Mucosa of descending colon (tissue), 3 donors: ENCODE data around the gene ANKDD1B. TPM values are rescaled to one million over a fixed set of nuclear protein-coding genes. Genes with fewer than 3 reads are reported as not detected.

ENCODE experiments used
- ATAC-seq: fragments of 200-7000 bp; cut with Tn5 transposase; one replicate; pipeline ENCODE4 v1.9.1; 2020; ENCODE audit warnings: mild to moderate bottlenecking, moderate library complexity
- DNase-seq, 3 donors: peaks; one replicate each; pipeline ENCODE4 v3.0.0-alpha.2; 2020
- H3K36me3 ChIP-seq: fragments of 200-600 bp; one replicate; pipeline ENCODE4 v1.8.0; 2021; ENCODE audit warnings: low read depth, mild to moderate bottlenecking
- H3K4me1 ChIP-seq: fragments of 200-600 bp; one replicate; pipeline ENCODE4 v1.8.0; 2021; ENCODE audit warnings: low read depth, mild to moderate bottlenecking
- H3K4me3 ChIP-seq: fragments of 200-600 bp; one replicate; pipeline ENCODE4 v1.8.0; 2021; ENCODE audit warnings: mild to moderate bottlenecking
- H3K9me3 ChIP-seq: fragments of 200-600 bp; one replicate; pipeline ENCODE4 v1.8.0; 2021; ENCODE audit warnings: mild to moderate bottlenecking
- intact Hi-C, 2 donors: fragments of 100-400 bp; cut with DNase I in 1 of 2; cut with micrococcal nuclease in 1 of 2; formaldehyde crosslinking; loops; one replicate each; pipeline versions ENCODE4 v1.11.0 to v1.11.1; 2022; cut with DNase I, micrococcal nuclease
- total RNA-seq, 3 donors: library from RNA; stranded (reverse); fragmentation: NEBNext Ultra II Directional in 2 of 3; extraction: Animal tissue kit (Norgen Biotek cat#: 25700) in 2 of 3; gene quantifications; one replicate each; pipeline versions ENCODE4 v1.2.1 to v1.2.4, GENCODE V29; 2021 to 2023
- TF ChIP-seq, protein P1 (sequence below): fragments of 200-600 bp; IDR thresholded peaks from one replicate; pipeline ENCODE4 v1.8.0; 2022; ENCODE audit warnings: antibody characterized with exemption, mild to moderate bottlenecking
- donor health status: DM: no; HTN: no; CAD: no; lungs with moderate emphysema.
- donor health status: DM: no; HTN: no; CAD: no.
- donor health status: DM: no; HTN: yes; CAD: no.

ANKDD1B gene
- total RNA-seq, 3 donors from 2014 or later = 4.0 to 9.2 (median 8.0) TPM

DNA sequence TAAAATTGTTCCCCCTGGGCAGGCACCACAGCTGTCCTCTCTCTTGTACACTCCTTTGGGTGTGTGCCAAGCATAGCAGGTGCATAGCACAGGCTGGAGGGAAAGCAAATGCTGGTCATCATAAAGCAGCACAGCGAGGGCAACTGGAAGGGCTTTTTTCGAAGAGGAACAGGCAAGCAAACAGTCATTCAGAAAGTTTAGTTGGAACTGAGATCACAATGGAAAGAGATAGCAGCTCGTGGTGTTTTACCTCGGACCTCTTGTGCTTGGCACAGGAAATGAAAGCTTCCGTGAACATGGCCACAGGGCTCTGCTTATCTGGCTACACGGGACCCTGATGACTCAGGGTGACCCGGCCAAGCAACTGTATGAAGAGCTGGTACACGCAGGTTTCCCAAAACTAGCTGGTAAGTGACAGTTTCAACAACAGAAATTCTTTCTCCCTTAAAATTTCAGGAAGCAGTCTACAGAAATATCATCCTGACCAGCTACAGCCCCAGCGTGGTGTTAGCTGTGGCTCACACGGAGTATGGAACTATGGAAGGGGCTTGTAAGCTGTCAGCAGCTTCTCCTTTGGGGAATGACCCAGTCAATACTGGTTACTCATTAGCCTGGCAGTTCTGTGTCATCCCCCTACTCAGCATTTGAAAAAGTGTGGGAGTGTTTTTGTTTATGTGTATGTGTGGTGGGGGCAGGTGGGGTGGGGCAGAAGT lies 57.9 kb downstream of the ANKDD1B start:
- Histone ChIP-seq H3K4me1 (no peaks in the 10 kb centered on the region), H3K36me3 (no peaks in the 10 kb centered on the region), H3K4me3 (no peak overlapping the region), H3K9me3 (no peaks in the 10 kb centered on the region)
- DNase-seq = peak; percentile 60 to 78 (median 61)
- TF ChIP-seq, protein P1, sequence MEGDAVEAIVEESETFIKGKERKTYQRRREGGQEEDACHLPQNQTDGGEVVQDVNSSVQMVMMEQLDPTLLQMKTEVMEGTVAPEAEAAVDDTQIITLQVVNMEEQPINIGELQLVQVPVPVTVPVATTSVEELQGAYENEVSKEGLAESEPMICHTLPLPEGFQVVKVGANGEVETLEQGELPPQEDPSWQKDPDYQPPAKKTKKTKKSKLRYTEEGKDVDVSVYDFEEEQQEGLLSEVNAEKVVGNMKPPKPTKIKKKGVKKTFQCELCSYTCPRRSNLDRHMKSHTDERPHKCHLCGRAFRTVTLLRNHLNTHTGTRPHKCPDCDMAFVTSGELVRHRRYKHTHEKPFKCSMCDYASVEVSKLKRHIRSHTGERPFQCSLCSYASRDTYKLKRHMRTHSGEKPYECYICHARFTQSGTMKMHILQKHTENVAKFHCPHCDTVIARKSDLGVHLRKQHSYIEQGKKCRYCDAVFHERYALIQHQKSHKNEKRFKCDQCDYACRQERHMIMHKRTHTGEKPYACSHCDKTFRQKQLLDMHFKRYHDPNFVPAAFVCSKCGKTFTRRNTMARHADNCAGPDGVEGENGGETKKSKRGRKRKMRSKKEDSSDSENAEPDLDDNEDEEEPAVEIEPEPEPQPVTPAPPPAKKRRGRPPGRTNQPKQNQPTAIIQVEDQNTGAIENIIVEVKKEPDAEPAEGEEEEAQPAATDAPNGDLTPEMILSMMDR = no peak
- ATAC-seq = peak; percentile 91
- intact Hi-C loops = no loop called here

DNA sequence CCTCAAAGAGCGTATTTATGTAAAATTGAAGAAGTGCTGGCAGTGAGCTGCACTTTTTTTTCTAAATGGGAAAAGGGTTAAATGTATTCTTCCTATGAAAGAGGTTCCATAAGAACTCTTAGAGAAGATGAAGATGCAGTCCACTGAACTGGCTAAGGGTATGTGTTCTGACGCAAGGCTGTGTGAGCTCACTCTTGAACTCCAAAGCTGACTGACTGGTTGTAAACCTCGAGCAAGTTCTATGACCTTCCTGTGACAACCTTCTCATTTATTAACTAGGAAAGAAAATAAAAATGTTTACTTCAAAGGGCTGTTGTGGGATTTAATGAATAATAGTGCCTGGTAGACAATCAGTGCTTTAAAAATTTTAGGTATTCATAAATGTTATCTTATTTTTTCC lies 59.3 kb downstream of the ANKDD1B start:
- intact Hi-C loops = no loop called here

DNA sequence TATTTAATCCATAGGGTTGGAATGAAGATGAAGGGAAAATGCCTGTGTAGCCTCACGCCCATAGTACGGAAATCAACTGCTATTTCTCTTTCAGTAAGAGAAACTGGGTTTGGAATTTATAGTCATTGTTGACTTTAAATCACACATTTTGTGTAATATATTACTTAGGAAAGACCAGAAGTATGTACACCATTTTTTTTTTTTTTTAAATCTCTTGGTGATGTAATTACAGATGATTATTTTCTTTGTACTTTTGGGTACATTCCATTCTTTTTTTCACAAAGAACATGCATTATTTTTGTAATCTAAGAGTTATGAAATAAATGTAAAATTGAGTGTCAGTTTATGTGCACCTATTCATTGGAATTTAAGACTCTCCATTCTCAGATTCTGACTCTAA lies 60.3 kb downstream of the ANKDD1B start:
- intact Hi-C loops = no loop called here

More for the DNA sequence above, 59.3 kb downstream of the ANKDD1B start:
- DNase-seq = no peak
- TF ChIP-seq, protein P1 = no peak
- H3K4me3 ChIP-seq = no peak overlapping the region
- H3K36me3 ChIP-seq = no peaks in the 10 kb centered on the region
- no peaks in the 10 kb centered on the region for H3K4me1 ChIP-seq
- H3K9me3 ChIP-seq = no peaks in the 10 kb centered on the region
- no peak for ATAC-seq

DNA sequence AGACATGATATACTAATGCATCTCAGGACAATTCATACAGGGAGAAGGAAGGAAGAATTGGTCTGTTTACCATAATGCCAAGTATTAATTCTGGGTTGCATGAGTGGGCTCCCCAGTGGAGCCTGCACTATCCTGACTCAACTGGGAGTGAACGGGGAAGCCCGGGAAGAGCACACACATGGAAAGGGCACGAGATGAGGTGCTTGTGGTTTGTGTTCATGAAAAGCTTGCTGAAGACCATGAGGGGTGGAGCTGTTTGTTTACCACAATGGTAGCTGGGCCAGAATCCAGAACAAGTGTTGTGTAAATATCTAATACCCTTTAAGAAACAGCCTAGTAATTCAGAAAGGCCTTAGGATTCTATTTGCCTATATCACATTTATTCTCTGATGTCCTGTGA lies 61.4 kb downstream of the ANKDD1B start:
- no peaks in the 10 kb centered on the region for H3K36me3 ChIP-seq
- H3K4me3 ChIP-seq = no peak overlapping the region
- intact Hi-C loops = no loop called here
- no peaks in the 10 kb centered on the region for H3K4me1 ChIP-seq
- DNase-seq = no peak
- H3K9me3 ChIP-seq = no peaks in the 10 kb centered on the region
- TF ChIP-seq, protein P1 = no peak
- ATAC-seq = no peak

More for the DNA sequence above, 60.3 kb downstream of the ANKDD1B start:
- DNase-seq (no peak), ATAC-seq (no peak)
- Histone ChIP-seq H3K4me1 (no peaks in the 10 kb centered on the region), H3K4me3 (no peak overlapping the region), H3K9me3 (no peaks in the 10 kb centered on the region), H3K36me3 (no peaks in the 10 kb centered on the region)
- TF ChIP-seq, protein P1 = no peak

DNA sequence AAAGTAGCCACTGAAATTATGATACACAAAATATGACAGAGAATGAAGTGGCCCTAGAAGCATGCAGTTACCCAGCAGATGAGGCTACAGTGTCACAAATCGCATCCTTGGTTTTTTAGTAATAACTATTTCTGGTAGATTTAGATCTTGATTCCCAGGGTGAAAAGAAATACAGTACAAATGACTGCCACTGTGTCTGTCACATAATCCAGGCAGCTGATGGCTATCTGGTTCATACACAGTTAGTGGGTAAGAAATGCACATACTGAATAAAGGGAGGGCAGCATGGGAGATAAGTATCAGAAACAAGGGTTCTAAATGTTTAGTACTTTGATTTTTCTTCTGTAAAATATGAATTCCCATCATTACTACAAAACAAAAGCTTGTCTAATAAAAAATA lies 64.5 kb downstream of the ANKDD1B start:
- H3K36me3 ChIP-seq = no peaks in the 10 kb centered on the region
- H3K9me3 ChIP-seq = no peaks in the 10 kb centered on the region
- ATAC-seq (no peak), DNase-seq (no peak)
- no peaks in the 10 kb centered on the region for H3K4me1 ChIP-seq
- no peak overlapping the region for H3K4me3 ChIP-seq
- intact Hi-C loops = loop anchor here in 1 of 2 donors (5.0 kb wide), 1 partner anchor 93 kb away; no protein-coding TSS in a partner anchor
- TF ChIP-seq, protein P1 = no peak
